DND-41 (cell line): ENCODE results near the gene LRRC51.

ENCODE experiments used
- CTCF ChIP-seq: IDR thresholded peaks from 2 replicates; pipeline ENCODE4 v1.5.1; 2012; ENCODE audit warnings: borderline replicate concordance, low read length, moderate library complexity, mild to moderate bottlenecking; ENCODE audit not compliant: poor library complexity, severe bottlenecking; ENCODE audit errors: extremely low read depth
- EZH2 ChIP-seq: IDR thresholded peaks from 3 replicates; pipeline ENCODE4 v1.6.1; 2012; ENCODE audit warnings: borderline replicate concordance, low read depth, mild to moderate bottlenecking, moderate library complexity, low read length, inconsistent platforms; ENCODE audit not compliant: severe bottlenecking

DNA sequence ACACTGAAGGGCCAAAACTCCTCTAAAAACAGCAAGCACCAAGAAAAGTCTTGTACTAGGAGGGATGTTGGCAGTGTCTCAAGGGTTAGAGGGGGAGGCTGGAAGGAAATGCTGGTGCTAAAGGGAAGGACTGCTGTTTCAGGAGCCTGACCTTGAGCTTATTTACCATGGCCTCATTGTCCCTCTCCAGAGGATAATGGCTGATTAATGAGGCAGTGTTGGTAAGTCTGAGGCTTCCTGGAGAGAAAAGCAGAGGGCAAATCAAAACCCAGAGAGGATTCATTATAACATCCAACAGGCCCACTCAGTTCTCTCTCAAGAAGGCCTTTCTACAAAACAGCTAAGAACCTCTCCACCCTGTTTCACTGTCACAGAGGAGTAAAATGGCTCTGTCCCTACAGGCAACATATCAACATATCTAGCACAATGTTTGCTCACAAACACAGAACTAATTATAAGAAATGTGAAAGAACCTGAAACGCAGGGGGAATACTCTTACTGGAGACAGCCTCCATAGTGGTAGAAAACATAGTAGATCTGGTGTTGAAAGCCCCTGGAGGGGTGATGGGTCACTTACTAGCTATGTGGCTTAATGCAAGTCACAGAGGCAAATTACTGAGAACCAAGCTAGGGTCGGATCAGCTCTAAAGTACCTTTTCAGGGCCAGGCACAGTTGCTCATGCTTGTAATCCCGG is 31.7 kb upstream of the LRRC51 start:
- no peak for TF ChIP-seq CTCF
- TF ChIP-seq EZH2: no peak
